Germinal center (tissue), 1 donor: ENCODE measurements around the gene FERMT3.

Experiments used
- DNase-seq: peaks from one replicate; pipeline ENCODE4 v3.0.0; 2012; ENCODE audit warnings: mixed read lengths, low spot score

Gene FERMT3

GRCh38 chr11:64264371-64264852 is 57.9 kb downstream of the FERMT3 start:
- DNase-seq: no peak

- no peak for DNase-seq
Measured at GRCh38 chr11:64265176-64266160, 58.9 kb downstream of the FERMT3 start.

DNA sequence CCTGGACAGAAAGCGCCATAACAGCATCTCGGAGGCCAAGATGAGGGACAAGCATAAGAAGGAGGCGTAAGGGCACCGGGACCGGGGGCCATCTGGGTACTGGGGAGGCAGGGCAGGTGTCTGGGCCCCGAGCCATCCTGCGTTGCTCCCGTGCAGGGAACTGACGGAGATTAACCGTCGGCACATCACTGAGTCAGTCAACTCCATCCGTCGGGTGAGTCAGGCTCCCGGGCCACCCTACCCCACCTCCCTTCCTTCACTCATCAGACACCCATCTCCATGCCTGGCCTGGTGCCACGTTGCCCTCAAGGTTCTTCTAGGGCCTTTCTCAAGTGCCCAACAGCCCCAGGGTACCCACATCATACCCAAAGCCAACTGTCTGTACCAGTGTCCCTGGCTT is 59.8 kb downstream of the FERMT3 start:
- DNase-seq: no peak

DNA sequence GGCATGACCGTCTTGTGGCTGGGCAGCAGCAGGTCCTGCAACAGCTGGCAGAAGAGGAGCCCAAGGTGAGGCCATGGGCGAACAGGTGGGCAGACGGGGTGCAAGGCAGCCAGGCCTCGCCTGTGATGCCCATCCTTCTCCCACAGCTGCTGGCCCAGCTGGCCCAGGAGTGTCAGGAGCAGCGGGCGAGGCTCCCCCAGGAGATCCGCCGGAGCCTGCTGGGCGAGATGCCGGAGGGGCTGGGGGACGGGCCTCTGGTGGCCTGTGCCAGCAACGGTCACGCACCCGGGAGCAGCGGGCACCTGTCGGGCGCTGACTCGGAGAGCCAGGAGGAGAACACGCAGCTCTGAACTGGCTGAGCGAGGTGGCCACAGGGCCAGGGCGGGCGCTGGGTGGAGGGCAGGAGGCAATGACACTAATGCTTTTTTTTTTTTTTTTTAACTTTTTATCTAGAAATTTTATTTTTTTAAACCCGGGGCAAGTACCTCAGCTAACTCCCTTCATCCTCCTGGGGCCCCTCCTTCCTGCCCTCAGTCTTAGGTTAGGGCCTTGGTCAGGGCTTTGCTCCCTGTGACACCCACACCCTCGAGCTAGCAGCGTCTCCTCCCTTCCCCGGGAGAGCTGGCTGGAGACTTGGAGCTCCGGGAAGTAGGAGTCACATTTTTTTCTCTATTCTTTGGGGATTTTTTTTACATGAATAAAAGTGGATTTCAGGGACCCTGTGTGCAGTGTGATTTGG is 60.9 kb downstream of the FERMT3 start:
- no peak for DNase-seq

GRCh38 chr11:64268025-64268892 is 61.7 kb downstream of the FERMT3 start:
- no peak for DNase-seq

- DNase-seq: no peak
Measured at GRCh38 chr11:64268893-64269539, 62.5 kb downstream of the FERMT3 start.

DNA sequence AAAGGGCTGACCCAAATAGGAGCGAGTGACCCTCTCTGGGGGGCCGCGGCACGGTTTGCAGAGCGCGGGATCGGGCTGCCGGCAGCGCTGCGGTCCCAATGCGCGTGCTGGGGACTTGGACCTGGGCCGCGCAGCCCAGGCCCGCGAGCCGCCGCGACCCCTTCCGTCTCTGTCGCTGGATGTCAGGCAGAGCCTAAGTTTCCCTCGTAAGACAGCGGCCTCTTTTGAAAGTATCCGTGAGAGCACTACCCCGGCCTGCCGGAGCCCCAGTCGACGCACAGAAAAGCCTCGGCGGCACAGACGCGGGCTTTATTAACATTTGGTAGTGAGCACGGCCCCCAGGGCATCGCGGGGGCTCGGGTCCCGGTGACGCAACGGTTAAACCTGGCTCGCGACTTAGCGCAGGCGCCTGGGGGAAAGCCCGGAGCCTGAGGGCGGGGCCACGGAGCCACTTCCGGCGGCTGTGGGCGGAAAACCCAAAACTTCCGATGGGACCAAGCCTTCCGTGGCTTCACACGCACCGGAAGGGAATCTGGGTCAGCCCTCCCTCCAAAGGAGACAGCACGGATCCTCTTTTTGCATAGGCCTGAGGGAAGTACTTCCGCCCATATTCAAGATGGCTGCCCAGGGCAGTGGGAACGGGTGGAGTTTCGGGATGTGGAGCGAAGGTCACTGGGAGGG is 63.2 kb downstream of the FERMT3 start:
- DNase-seq: peak; percentile 86
